DND-41 (cell line): ENCODE data around the gene NTM.

ENCODE experiments used
- ATAC-seq: fragments of 200-7000 bp; cut with Tn5 transposase; 3 replicates; pipeline ENCODE4 v1.9.1; 2021; ENCODE audit warnings: low read depth; ENCODE audit not compliant: insufficient read depth
- DNase-seq: peaks from one replicate; pipeline ENCODE4 v3.0.0-alpha.2; 2020
- H2AFZ ChIP-seq: 2 replicates; pipeline ENCODE4 v1.6.0; 2012; ENCODE audit warnings: low read depth, low read length
- H3K27ac ChIP-seq: 2 replicates; pipeline ENCODE4 v1.5.1; 2012; ENCODE audit warnings: low read length, inconsistent platforms
- H3K27me3 ChIP-seq: fragments of 200-600 bp; sonication (generic); 2 replicates; pipeline ENCODE4 v1.6.0; 2012; ENCODE audit warnings: low read length, mild to moderate bottlenecking, inconsistent platforms; ENCODE audit not compliant: insufficient read depth, poor library complexity
- H3K36me3 ChIP-seq: 2 replicates; pipeline ENCODE4 v1.5.1; 2012; ENCODE audit warnings: low read length, inconsistent platforms; ENCODE audit not compliant: insufficient read depth
- H3K4me1 ChIP-seq: 2 replicates; pipeline ENCODE4 v1.5.1; 2012; ENCODE audit warnings: mild to moderate bottlenecking, low read length; ENCODE audit not compliant: insufficient read depth
- H3K4me2 ChIP-seq: 2 replicates; pipeline ENCODE4 v1.6.0; 2012; ENCODE audit warnings: mild to moderate bottlenecking, moderate library complexity, low read length, inconsistent platforms; ENCODE audit not compliant: insufficient read depth
- H3K4me3 ChIP-seq, 2 experiments: fragments of 200-600 bp in 1 of 2; shearing (Covaris generic) in 1 of 2; 2 replicates each; pipeline ENCODE4 v1.5.1; 2012 to 2016; ENCODE audit warnings: inconsistent platforms in 2 of 2, low read length in 2 of 2, mild to moderate bottlenecking in 2 of 2, low read depth in 1 of 2, moderate library complexity in 1 of 2
- H3K79me2 ChIP-seq: 2 replicates; pipeline ENCODE4 v1.6.0; 2012; ENCODE audit warnings: low read length, inconsistent platforms; ENCODE audit not compliant: insufficient read depth
- H3K9ac ChIP-seq: 2 replicates; pipeline ENCODE4 v1.6.0; 2012; ENCODE audit warnings: low read depth, mild to moderate bottlenecking, inconsistent platforms, low read length, moderate library complexity
- H3K9me3 ChIP-seq: 2 replicates; pipeline ENCODE4 v1.5.1; 2012; ENCODE audit warnings: low read length, moderate library complexity, mild to moderate bottlenecking, inconsistent platforms; ENCODE audit not compliant: insufficient read depth, severe bottlenecking
- H4K20me1 ChIP-seq: 2 replicates; pipeline ENCODE4 v1.6.0; 2012; ENCODE audit warnings: low read length; ENCODE audit not compliant: insufficient read depth
- EZH2 ChIP-seq: IDR thresholded peaks from 3 replicates; pipeline ENCODE4 v1.6.1; 2012; ENCODE audit warnings: borderline replicate concordance, low read depth, mild to moderate bottlenecking, moderate library complexity, low read length, inconsistent platforms; ENCODE audit not compliant: severe bottlenecking
- TF ChIP-seq, protein P1 (sequence below): IDR thresholded peaks from 2 replicates; pipeline ENCODE4 v1.5.1; 2012; ENCODE audit warnings: borderline replicate concordance, low read length, moderate library complexity, mild to moderate bottlenecking; ENCODE audit not compliant: poor library complexity, severe bottlenecking; ENCODE audit errors: extremely low read depth

Gene NTM

DNA sequence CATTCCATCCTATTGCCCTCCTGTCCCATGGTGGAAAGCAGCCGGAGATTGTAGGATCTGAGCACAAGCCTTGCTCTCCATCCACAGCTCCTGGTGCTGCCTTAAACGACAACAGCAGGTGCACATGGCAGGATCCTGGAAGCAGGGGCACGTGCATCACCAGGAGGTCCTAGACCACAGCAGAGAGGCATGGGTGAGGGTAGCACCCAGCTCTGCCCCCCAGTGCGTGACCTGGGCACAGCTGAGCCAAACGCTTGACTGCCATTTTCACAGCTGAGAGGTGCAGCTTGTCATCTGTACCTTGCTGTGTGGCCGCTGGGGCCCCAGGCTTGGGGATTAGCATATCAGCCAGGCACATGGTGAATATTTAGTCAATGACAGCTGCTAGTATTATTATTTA lies 92.7 kb downstream of the NTM start:
- H3K9ac ChIP-seq = no peak overlapping the region
- H3K36me3 ChIP-seq = no peaks in the 10 kb centered on the region
- DNase-seq (no peak), ATAC-seq (no peak)
- H3K4me3 ChIP-seq = no peak overlapping the region
- H3K4me1 ChIP-seq = no peaks in the 10 kb centered on the region
- H3K27me3 ChIP-seq = peaks cover 14% of the 10 kb centered on the region
- no peak for TF ChIP-seq EZH2
- TF ChIP-seq, protein P1, sequence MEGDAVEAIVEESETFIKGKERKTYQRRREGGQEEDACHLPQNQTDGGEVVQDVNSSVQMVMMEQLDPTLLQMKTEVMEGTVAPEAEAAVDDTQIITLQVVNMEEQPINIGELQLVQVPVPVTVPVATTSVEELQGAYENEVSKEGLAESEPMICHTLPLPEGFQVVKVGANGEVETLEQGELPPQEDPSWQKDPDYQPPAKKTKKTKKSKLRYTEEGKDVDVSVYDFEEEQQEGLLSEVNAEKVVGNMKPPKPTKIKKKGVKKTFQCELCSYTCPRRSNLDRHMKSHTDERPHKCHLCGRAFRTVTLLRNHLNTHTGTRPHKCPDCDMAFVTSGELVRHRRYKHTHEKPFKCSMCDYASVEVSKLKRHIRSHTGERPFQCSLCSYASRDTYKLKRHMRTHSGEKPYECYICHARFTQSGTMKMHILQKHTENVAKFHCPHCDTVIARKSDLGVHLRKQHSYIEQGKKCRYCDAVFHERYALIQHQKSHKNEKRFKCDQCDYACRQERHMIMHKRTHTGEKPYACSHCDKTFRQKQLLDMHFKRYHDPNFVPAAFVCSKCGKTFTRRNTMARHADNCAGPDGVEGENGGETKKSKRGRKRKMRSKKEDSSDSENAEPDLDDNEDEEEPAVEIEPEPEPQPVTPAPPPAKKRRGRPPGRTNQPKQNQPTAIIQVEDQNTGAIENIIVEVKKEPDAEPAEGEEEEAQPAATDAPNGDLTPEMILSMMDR = no peak
- no peaks in the 10 kb centered on the region for H3K79me2 ChIP-seq
- H4K20me1 ChIP-seq = no peaks in the 10 kb centered on the region
- no peaks in the 10 kb centered on the region for H3K9me3 ChIP-seq
- no peak overlapping the region for H3K27ac ChIP-seq
- H2AFZ ChIP-seq = no peak overlapping the region
- no peak overlapping the region for H3K4me2 ChIP-seq

DNA sequence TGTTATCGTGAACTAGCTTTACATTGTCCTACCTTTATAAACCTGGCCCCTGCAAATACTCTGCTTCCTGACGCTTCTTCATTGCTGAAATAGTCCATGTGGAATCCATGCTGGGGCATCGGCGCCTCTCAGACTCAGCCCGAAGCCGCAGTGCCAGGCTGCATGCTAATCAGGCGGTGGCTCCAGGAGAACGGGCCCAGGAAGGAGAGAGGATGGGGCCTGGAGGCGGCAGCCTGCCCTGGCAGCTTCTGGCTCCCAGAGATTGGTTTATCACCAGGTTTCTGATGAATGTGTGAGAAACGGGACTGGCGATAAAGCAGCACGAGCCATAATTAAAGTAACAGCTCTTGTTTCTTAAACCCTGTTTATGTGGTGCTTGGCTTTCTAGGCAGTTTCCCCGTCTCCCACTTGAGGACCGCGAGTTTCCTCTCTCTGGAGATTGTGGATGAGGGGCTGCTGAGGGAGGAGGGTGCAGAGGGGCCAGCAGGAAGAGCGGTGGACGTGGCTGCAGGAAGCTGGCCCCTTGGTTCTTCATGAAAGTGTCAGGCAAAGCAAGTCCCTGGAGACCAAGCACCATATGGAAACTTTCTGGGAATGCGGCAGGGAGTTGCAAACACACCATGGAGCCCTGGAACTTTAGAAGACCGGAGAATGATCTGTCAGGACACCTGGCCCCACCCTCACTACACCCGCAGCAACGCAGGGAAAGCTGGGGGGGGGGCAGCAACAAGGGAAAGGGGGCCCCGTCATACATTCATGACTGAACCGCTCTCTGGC lies 93.4 kb downstream of the NTM start:
- H3K4me2 ChIP-seq = no peak overlapping the region
- H3K9me3 ChIP-seq = no peaks in the 10 kb centered on the region
- no peak for ATAC-seq
- no peak for DNase-seq
- no peak overlapping the region for H3K4me3 ChIP-seq
- no peaks in the 10 kb centered on the region for H3K4me1 ChIP-seq
- TF ChIP-seq, protein P1 = no peak
- TF ChIP-seq EZH2 = no peak
- no peak overlapping the region for H2AFZ ChIP-seq
- no peak overlapping the region for H3K27ac ChIP-seq
- H3K9ac ChIP-seq = no peak overlapping the region
- no peaks in the 10 kb centered on the region for H3K79me2 ChIP-seq
- H4K20me1 ChIP-seq = no peaks in the 10 kb centered on the region
- no peaks in the 10 kb centered on the region for H3K36me3 ChIP-seq
- peaks cover 14% of the 10 kb centered on the region for H3K27me3 ChIP-seq

DNA sequence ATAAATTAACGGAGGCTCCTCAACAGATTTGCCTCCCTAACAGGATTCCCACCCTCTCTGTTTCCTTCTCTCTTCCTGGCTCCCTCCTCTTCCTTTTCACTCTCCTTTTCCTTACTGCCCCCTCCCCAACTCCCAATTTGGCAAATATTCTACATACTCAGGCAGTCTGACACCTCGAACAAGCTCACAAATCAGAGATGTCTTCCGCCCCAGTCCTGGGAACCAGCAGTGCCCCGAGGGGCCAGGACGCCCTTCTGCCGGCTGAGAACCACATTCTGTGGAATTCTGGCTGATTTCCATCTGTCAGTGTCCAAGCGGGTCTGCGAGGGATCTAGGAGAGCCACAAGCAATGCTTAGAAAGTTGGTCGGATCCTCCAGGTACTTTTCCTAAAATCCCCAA lies 94.0 kb downstream of the NTM start:
- no peak for ATAC-seq
- H3K27ac ChIP-seq = no peak overlapping the region
- TF ChIP-seq, protein P1 = no peak
- no peak for TF ChIP-seq EZH2
- no peaks in the 10 kb centered on the region for H3K4me1 ChIP-seq
- peaks cover 20% of the 10 kb centered on the region for H3K27me3 ChIP-seq
- no peaks in the 10 kb centered on the region for H3K9me3 ChIP-seq
- H3K4me2 ChIP-seq = no peak overlapping the region
- H3K79me2 ChIP-seq = no peaks in the 10 kb centered on the region
- no peak overlapping the region for H3K4me3 ChIP-seq
- H2AFZ ChIP-seq = no peak overlapping the region
- H4K20me1 ChIP-seq = no peaks in the 10 kb centered on the region
- no peak for DNase-seq
- H3K36me3 ChIP-seq = no peaks in the 10 kb centered on the region
- H3K9ac ChIP-seq = no peak overlapping the region
